ENCODE results near the gene DND1. TPM values are rescaled to one million over a fixed set of nuclear protein-coding genes. Genes with fewer than 3 reads are reported as not detected.
"Not testable (repeated sequence)": the region's sequence is repeated elsewhere in the genome, so short reads cannot be mapped to it uniquely, and the experiment has no call there.

Gene DND1
- total RNA-seq, result 3.3 and 4.1 TPM in 2 replicates

DNA sequence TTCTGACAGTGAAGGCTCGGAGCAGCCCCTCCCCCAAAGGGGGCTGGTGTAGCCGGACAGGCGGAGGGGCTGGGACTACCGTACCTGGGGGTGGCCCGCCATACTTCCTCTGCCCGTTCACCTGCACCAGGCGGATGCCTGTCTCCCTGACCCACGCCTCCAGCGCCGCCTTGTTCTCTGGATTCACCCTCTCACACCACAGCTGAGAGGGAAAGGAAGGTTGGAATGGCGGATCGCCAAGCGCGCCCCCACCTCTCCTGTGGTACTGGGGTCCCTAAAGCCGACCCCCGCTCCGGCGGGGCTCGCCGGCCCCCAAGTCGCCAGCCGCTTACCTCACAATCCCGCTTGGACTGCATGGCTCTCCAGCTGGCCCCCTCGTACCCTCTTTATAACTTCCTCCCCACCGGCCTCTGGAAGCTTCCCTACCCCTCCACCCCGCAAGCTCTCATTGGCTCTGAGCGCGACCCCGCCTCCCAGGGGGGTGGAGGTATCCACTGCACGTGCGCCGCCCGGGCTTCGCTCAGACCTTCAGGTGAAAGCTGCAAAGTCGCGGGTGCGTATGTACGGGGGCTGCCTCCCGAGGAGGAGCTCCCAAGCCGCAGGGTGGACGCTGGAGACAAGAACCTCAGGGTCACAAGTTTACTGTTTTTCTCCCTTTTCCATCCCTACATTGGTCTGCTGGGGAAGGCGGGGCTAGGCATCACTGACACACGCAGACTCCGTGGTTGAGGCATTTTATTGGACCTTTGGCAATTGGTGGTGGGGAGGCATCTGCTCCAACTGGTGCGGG lies at the start of gene DND1:
Gene DND1 (minus strand): TSS at position 390 of the 790 bp plus-strand sequence. CDS start 34 bp downstream, at position 356.
- DNase-seq (ENCODE audit: low spot score), result no peak
- Mint-ChIP-seq H3K27me3 (ENCODE audit: insufficient read depth) (no peaks in the 10 kb centered on the region), H3K36me3 (ENCODE audit: low read depth) (peaks cover 46% of the 10 kb centered on the region), H3K9me3 (no peaks in the 10 kb centered on the region), H3K4me1 (ENCODE audit: low read depth) (peaks cover 12% of the 10 kb centered on the region), H3K27ac (no peak within 1 kb of the TSS), H3K4me3 (no peak within 1 kb of the TSS)
- intact Hi-C loops (cut with micrococcal nuclease), result no loop called here

GRCh38 chr5:140721395-140721794 lies 48.0 kb upstream of the DND1 start:
- H3K27ac Mint-ChIP-seq; DNase-seq (ENCODE audit: low spot score); H3K4me3 Mint-ChIP-seq; H3K36me3 Mint-ChIP-seq (ENCODE audit: low read depth); H3K9me3 Mint-ChIP-seq; intact Hi-C loops (cut with micrococcal nuclease): not testable (repeated sequence)
- Mint-ChIP-seq H3K4me1 (ENCODE audit: low read depth) (peaks cover 17% of the 10 kb centered on the region), H3K27me3 (ENCODE audit: insufficient read depth) (peaks cover 22% of the 10 kb centered on the region)

- H3K9me3 Mint-ChIP-seq; H3K36me3 Mint-ChIP-seq (ENCODE audit: low read depth); DNase-seq (ENCODE audit: low spot score); H3K4me3 Mint-ChIP-seq; H3K27ac Mint-ChIP-seq: not testable (repeated sequence)
- intact Hi-C loops (cut with micrococcal nuclease), result loop anchor here (1.0 kb wide), 4 partner anchors 9 to 476 kb away; no protein-coding TSS in a partner anchor
- Mint-ChIP-seq H3K27me3 (ENCODE audit: insufficient read depth) (peaks cover 18% of the 10 kb centered on the region), H3K4me1 (ENCODE audit: low read depth) (peaks cover 12% of the 10 kb centered on the region)
Measured at GRCh38 chr5:140720738-140721137, 47.4 kb upstream of the DND1 start.

GRCh38 chr5:140718266-140718592 lies 44.9 kb upstream of the DND1 start:
- H3K27me3 Mint-ChIP-seq (ENCODE audit: insufficient read depth), result peaks cover 13% of the 10 kb centered on the region
- peaks cover 6% of the 10 kb centered on the region for H3K4me1 Mint-ChIP-seq (ENCODE audit: low read depth)
- H3K36me3 Mint-ChIP-seq (ENCODE audit: low read depth), result no peaks in the 10 kb centered on the region
- intact Hi-C loops (cut with micrococcal nuclease), result loop anchor here (10.0 kb wide), 1 partner anchor 613 kb away; no protein-coding TSS in a partner anchor
- DNase-seq (ENCODE audit: low spot score), result no peak
- peak overlapping the region; percentile 13 for H3K4me3 Mint-ChIP-seq
- H3K27ac Mint-ChIP-seq, result no peak overlapping the region
- H3K9me3 Mint-ChIP-seq, result no peaks in the 10 kb centered on the region

DNA sequence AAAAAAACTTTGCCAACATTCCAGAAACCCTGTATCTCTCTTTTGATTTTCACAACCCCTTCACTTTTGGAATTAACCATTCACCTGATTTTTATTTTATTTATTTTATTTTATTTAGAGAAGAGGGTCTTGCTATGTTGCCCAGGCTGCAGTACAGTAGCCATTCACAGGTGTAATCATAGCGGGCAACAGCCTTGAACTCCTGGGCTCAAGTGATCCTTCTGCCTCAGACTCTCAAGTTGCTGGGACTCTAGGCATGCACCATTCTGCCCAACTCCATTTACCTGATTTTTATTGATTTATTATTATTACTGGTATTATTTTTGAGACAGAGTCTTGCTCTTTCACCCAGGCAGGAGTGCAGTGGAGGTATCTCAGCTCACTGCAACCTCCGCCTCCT lies 42.9 kb upstream of the DND1 start:
- H3K27ac Mint-ChIP-seq; H3K36me3 Mint-ChIP-seq (ENCODE audit: low read depth); H3K9me3 Mint-ChIP-seq; H3K4me3 Mint-ChIP-seq; DNase-seq (ENCODE audit: low spot score); H3K27me3 Mint-ChIP-seq (ENCODE audit: insufficient read depth): not testable (repeated sequence)
- intact Hi-C loops (cut with micrococcal nuclease), result loop anchor here (10.0 kb wide), 1 partner anchor 611 kb away; no protein-coding TSS in a partner anchor
- peaks cover 16% of the 10 kb centered on the region for H3K4me1 Mint-ChIP-seq (ENCODE audit: low read depth)

DNA sequence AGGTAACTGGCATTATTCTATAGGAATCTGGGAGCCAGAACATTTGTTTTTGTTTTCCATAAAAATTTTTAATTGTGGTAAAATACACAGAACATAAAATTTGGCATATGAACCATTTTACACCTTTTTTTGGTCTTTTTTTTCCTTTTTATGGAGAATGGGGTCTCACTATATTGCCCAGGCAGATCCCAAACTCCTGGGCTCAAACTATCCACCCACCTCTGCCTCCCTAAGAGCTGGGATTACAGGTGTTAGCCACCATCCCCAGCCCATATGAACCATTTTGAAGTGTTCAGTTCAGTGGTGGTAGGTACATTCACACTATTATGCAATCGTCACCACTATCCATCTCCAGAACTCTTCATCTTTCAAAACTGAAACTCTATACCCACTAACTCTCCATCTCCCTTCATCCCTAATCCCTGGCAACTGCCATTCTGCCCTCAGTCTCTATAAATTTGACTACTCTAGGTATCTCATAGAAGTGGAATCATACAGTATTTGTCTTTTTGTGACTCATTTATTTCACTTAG lies 40.3 kb upstream of the DND1 start:
- Mint-ChIP-seq H3K27ac (no peak overlapping the region), H3K9me3 (no peaks in the 10 kb centered on the region), H3K27me3 (ENCODE audit: insufficient read depth) (peaks cover 8% of the 10 kb centered on the region), H3K4me3 (no peak overlapping the region), H3K4me1 (ENCODE audit: low read depth) (peaks cover 22% of the 10 kb centered on the region), H3K36me3 (ENCODE audit: low read depth) (no peaks in the 10 kb centered on the region)
- intact Hi-C loops (cut with micrococcal nuclease), result loop anchor here (5.0 to 10.0 kb wide), 2 partner anchors 536 to 609 kb away; partner anchors contain the start of gene CYSTM1
- no peak for DNase-seq (ENCODE audit: low spot score)

DNA sequence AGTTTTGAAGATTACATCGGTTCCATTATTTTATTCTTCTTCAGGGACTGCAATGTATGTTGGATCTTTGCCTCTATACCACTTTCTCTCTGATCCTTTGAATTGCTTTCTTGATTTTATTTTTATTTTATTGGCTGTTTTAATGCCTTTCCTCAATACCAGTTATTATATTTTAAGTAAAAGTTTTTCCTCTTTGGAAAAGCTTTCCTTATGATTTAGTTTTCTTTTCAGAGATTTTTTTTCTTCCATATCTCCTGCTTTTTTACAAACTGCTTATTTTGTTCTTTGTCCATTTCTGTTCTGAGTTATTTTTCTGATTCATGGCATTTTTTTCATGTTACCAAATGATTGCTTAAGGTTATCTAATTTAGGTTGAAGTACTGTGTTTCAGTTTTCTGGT lies 38.4 kb upstream of the DND1 start:
- DNase-seq (ENCODE audit: low spot score), result no peak
- Mint-ChIP-seq H3K27ac (peak overlapping the region; percentile 48), H3K9me3 (no peaks in the 10 kb centered on the region), H3K4me1 (ENCODE audit: low read depth) (peaks cover 22% of the 10 kb centered on the region), H3K36me3 (ENCODE audit: low read depth) (peaks cover 3% of the 10 kb centered on the region), H3K4me3 (peak overlapping the region; percentile 91), H3K27me3 (ENCODE audit: insufficient read depth) (peaks cover 8% of the 10 kb centered on the region)
- intact Hi-C loops (cut with micrococcal nuclease), result loop anchor here (1.0 to 10.0 kb wide), 8 partner anchors 9 to 607 kb away; partner anchors contain the start of genes CYSTM1, HARS1, HARS2 and TMCO6

DNA sequence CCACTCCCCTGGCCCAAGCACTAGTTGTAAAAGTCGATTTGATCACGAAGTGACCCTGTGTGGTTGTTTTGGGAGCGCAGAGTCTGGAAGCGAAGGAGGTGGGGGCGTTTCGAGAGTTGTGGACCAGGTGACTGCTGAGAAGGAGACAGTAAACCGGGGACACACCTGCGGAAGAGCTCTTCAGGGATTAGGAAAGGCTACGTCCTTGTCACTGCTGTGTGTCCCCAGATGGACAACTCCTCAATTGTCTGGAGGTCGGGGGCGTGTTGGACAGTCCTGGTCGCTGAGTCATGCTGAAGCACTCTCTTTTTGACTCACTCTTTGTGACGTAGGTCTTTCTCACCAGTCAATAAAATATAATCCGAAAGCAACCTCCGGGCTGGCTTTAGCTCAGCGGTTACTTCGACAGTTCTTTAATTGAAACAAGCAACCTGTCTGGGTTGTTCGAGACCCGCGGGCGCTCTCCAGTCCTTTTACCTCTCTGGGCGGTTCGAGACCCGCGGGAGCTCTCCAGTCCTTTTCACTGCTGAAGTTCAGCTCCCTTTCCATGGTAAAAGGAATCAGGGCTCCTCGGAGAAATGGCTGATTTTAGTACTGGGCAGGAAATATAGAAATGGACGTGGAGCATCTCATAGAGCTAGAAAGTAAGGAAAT lies 37.6 kb upstream of the DND1 start:
- intact Hi-C loops (cut with micrococcal nuclease), result loop anchor here (1.0 to 10.0 kb wide), 8 partner anchors 9 to 606 kb away; partner anchors contain the start of genes CYSTM1, HARS1, HARS2 and TMCO6
- peak overlapping the region; percentile 91 for H3K4me3 Mint-ChIP-seq
- peak overlapping the region; percentile 94 for H3K27ac Mint-ChIP-seq
- peak; percentile 87 for DNase-seq (ENCODE audit: low spot score)
- peaks cover 7% of the 10 kb centered on the region for H3K36me3 Mint-ChIP-seq (ENCODE audit: low read depth)
- no peaks in the 10 kb centered on the region for H3K9me3 Mint-ChIP-seq
- peaks cover 8% of the 10 kb centered on the region for H3K27me3 Mint-ChIP-seq (ENCODE audit: insufficient read depth)
- peaks cover 22% of the 10 kb centered on the region for H3K4me1 Mint-ChIP-seq (ENCODE audit: low read depth)

GRCh38 chr5:140708787-140709186 lies 35.4 kb upstream of the DND1 start:
- intact Hi-C loops (cut with micrococcal nuclease); H3K4me3 Mint-ChIP-seq; H3K9me3 Mint-ChIP-seq; H3K27me3 Mint-ChIP-seq (ENCODE audit: insufficient read depth); H3K27ac Mint-ChIP-seq; DNase-seq (ENCODE audit: low spot score): not testable (repeated sequence)
- peaks cover 22% of the 10 kb centered on the region for H3K4me1 Mint-ChIP-seq (ENCODE audit: low read depth)
- peaks cover 22% of the 10 kb centered on the region for H3K36me3 Mint-ChIP-seq (ENCODE audit: low read depth)

- peaks cover 22% of the 10 kb centered on the region for H3K4me1 Mint-ChIP-seq (ENCODE audit: low read depth)
- no peak for DNase-seq (ENCODE audit: low spot score)
- no peaks in the 10 kb centered on the region for H3K9me3 Mint-ChIP-seq
- H3K36me3 Mint-ChIP-seq (ENCODE audit: low read depth), result peaks cover 23% of the 10 kb centered on the region
- intact Hi-C loops (cut with micrococcal nuclease), result no loop called here
- no peak overlapping the region for H3K4me3 Mint-ChIP-seq
- H3K27me3 Mint-ChIP-seq (ENCODE audit: insufficient read depth), result peaks cover 5% of the 10 kb centered on the region
- H3K27ac Mint-ChIP-seq, result peak overlapping the region; percentile 1
Measured at GRCh38 chr5:140707812-140708211, 34.4 kb upstream of the DND1 start.

DNA sequence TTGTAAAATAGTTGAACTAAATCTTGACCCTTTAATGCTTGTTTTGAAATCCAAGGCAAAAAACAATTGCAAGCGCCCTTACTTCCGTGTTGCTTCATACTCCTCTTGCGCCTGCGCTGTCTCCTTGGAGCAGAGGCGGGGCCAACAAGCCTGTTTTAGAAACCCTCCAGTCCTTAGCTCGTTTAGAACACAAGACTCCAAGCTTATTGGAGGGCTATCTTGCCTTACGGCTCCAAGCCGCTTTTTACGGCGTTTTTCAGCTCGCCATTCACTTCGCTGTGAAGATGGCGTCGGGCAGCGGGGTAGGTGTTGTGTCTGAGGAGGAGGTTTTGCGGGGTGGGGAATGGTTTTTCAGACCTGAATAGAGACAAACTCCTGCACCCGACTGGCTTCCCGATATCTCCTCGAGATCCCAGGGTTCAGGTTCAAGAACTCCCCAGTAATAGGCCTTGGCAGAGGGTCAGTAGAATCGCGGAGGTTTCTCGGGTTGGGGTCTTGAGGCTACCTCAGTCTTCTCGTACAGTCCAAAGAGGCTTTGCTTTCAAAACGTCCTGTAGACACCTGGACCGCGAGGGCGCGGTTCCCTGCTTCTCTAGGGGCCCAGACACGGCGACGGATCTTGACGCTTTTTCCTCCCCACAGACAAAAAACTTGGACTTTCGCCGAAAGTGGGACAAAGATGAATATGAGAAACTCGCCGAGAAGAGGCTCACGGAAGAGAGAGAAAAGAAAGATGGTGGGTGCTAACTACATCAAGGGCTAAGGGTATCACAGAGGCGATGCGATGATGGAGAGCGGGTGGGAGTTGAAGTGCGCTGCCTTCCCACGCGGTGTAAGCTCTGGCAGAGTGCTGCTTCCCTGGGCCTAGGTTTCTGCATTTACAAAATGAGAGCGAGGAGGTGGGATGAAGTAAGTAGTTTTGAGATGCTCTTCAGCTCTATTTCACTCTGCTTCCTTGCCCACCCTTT lies 27.1 kb upstream of the DND1 start, which contains the start of gene ZMAT2:
Gene ZMAT2 (plus strand): TSS at position 271 of the 968 bp plus-strand sequence. CDS start 14 bp downstream, at position 285.
- peaks cover 62% of the 10 kb centered on the region for H3K36me3 Mint-ChIP-seq (ENCODE audit: low read depth)
- peaks cover 22% of the 10 kb centered on the region for H3K4me1 Mint-ChIP-seq (ENCODE audit: low read depth)
- intact Hi-C loops (cut with micrococcal nuclease), result loop anchor here (1.0 to 5.0 kb wide), 8 partner anchors 9 to 917 kb away; partner anchors contain the start of genes ANKHD1, APBB3, DIAPH1 and HARS1
- H3K27ac Mint-ChIP-seq, result peak within 1 kb of the TSS; percentile 88
- H3K9me3 Mint-ChIP-seq, result no peaks in the 10 kb centered on the region
- DNase-seq (ENCODE audit: low spot score), result peak; percentile 92
- H3K27me3 Mint-ChIP-seq (ENCODE audit: insufficient read depth), result no peaks in the 10 kb centered on the region
- peak within 1 kb of the TSS; percentile 96 for H3K4me3 Mint-ChIP-seq

All from activated T-helper 1 cell treated with anti-CD3 and anti-CD28 coated beads, Interleukin-12 subunit alpha, Interleukin-12 subunit beta, Interleukin-2, Interleukin-4 antibody, amounts not matched to agents 30 ng/mL and 10 ng/mL and 1 ng/mL, durations not matched to agents 14 hours and 24 hours and 36 hours (primary cell).